Measurements from ENCODE around the gene BST2. TPM values are rescaled to one million over a fixed set of nuclear protein-coding genes. Genes with fewer than 3 reads are reported as not detected.
A peak's percentile ranks its signal among the peaks of the same experiment; 100 is the strongest.

Gene BST2
- total and polyA plus RNA-seq, 9 of the 15 experiments (the other 6 are each of a cell fraction or from before 2014, with no cell fraction given): 11.2 to 232 (median 151) TPM

DNA sequence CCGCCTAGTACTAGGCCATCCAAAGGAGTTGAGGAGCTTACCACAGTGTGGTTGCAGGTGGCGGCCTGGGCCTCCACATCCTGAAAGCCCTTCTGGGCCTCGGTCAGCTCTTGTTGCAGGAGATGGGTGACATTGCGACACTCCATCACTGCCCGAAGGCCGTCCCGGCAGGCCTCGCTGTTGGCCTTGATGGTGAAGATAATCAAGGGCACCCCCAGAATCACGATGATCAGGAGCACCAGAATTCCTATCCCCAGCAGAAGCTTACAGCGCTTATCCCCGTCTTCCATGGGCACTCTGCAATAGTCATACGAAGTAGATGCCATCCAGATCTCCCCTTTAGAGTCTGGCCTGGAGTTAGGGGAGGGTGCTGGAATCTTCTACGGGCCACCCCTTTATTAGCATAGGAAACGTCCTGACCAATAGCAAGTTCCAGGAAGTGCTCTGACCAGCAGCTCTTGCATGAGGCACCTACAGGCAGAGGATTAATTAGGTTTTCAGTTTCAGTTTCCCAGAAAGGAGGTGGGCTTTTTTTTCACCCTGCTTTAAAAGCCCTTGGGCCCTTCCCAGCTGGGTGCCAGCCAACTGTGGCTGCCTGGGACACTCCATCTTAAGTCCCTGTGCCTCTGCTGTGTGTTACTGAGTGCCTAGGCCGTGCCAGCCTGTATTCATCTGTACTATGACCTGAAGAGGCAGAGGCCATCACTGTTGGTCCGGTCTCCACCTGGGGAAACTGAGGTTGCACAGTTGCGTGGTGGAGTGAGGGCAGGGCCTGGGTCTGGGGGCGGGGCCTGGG is at the start of gene BST2 (continued):
- TF ChIP-seq SIN3A (IDR thresholded peaks at IDR 0.05; ENCODE audit: borderline replicate concordance in 2 of 2, control insufficient read depth in 1 of 2, low read depth in 2 of 2, low read length in 2 of 2) (peak in 1 of 2 experiments; percentile 47; a peak in 2 of 4 replicates), MEIS2 (IDR thresholded peaks at IDR 0.05; ENCODE audit: partially characterized antibody) (peak; percentile 46), THAP7 (CRISPR knock-in tag; IDR thresholded peaks at IDR 0.05) (no peak), ZNF134 (CRISPR knock-in tag; conservative IDR thresholded peaks at IDR 0.05) (no peak), PPARD (CRISPR knock-in tag; IDR thresholded peaks at IDR 0.05) (no peak), CSDE1 (IDR thresholded peaks at IDR 0.05) (no peak), NUFIP1 (IDR thresholded peaks at IDR 0.05; ENCODE audit: partially characterized antibody) (no peak), CEBPG (CRISPR knock-in tag; IDR thresholded peaks at IDR 0.05) (peak; percentile 92), CEBPG (tag; conservative IDR thresholded peaks at IDR 0.05 in 1 of 2, IDR thresholded peaks at IDR 0.05 in 1 of 2) (peak; percentile 89 to 97), SNAPC5 (CRISPR knock-in tag; IDR thresholded peaks at IDR 0.05) (peak; percentile 53), RHOXF2B (CRISPR knock-in tag; conservative IDR thresholded peaks at IDR 0.05) (no peak), ZNF586 (CRISPR knock-in tag; conservative IDR thresholded peaks at IDR 0.05) (no peak), DPF2 (IDR thresholded peaks at IDR 0.05) (peak; percentile 45; the same call in 1 of the 2 replicates), XRCC4 (IDR thresholded peaks at IDR 0.05; ENCODE audit: extremely low read depth, insufficient read depth, insufficient read length) (no peak), FIP1L1 (IDR thresholded peaks at IDR 0.05; ENCODE audit: low read depth, low read length, poor library complexity, severe bottlenecking) (no peak), CC2D1A (IDR thresholded peaks at IDR 0.05) (no peak), ZFP30 (CRISPR knock-in tag; IDR thresholded peaks at IDR 0.05; ENCODE audit: borderline replicate concordance) (no peak), NRF1 (conservative IDR thresholded peaks at IDR 0.05 in 1 of 2, IDR thresholded peaks at IDR 0.05 in 1 of 2) (peak in 1 of 2 experiments; percentile 34; a peak in 1 of 4 replicates), RFX7 (CRISPR knock-in tag; IDR thresholded peaks at IDR 0.05) (no peak), PRPF4 (IDR thresholded peaks at IDR 0.05; ENCODE audit: insufficient read depth, low read depth, low read length, poor library complexity, severe bottlenecking) (no peak), MAX (CRISPR knock-in tag; IDR thresholded peaks at IDR 0.05) (no peak), MTA3 (IDR thresholded peaks at IDR 0.05; ENCODE audit: borderline replicate concordance) (peak; percentile 78; the same call in 1 of the 2 replicates), ZNF445 (CRISPR knock-in tag; IDR thresholded peaks at IDR 0.05; ENCODE audit: low read depth) (no peak), RBM39 (optimal IDR thresholded peaks at IDR 0.05; ENCODE audit: low read depth, low read length) (no peak), FOXJ2 (tag; IDR thresholded peaks at IDR 0.05) (no peak)
- TF ChIP-seq, protein P1, sequence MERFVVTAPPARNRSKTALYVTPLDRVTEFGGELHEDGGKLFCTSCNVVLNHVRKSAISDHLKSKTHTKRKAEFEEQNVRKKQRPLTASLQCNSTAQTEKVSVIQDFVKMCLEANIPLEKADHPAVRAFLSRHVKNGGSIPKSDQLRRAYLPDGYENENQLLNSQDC (CRISPR knock-in tag; IDR thresholded peaks at IDR 0.05): no peak
- TF ChIP-seq, protein P2, sequence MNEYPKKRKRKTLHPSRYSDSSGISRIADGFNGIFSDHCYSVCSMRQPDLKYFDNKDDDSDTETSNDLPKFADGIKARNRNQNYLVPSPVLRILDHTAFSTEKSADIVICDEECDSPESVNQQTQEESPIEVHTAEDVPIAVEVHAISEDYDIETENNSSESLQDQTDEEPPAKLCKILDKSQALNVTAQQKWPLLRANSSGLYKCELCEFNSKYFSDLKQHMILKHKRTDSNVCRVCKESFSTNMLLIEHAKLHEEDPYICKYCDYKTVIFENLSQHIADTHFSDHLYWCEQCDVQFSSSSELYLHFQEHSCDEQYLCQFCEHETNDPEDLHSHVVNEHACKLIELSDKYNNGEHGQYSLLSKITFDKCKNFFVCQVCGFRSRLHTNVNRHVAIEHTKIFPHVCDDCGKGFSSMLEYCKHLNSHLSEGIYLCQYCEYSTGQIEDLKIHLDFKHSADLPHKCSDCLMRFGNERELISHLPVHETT (CRISPR knock-in tag; conservative IDR thresholded peaks at IDR 0.05 in 1 of 2, IDR thresholded peaks at IDR 0.05 in 1 of 2): no peak; a peak in 1 of 4 replicates
